ENCODE data around the gene HEXD. TPM values are rescaled to one million over a fixed set of nuclear protein-coding genes. Genes with fewer than 3 reads are reported as not detected.

Gene HEXD
- total RNA-seq, 2 donors from 2014 or later: 31.5 to 37.6 TPM

DNA sequence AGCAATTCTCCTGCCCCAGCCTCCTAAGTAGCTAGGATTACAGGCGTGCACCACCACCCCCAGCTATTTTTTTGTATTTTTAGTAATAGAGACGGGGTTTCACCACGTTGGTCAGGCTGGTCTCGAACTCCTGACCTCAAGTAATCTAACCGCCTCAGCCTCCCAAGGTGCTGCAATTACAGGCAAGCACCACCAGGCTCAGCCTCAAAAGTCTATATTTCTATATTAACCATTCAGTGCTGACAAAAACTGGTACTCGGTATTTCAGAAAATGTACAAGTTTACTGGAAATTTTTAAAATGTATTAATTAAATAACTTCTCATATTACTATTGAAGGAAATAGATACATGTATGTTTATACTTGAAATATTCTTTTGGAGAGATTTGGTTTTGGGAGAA lies 1.4 kb upstream of the HEXD start:
- no peak overlapping the region for H3K4me3 Mint-ChIP-seq
- Histone ChIP-seq H3K27me3 (ENCODE audit: control insufficient read depth, insufficient read depth, low read length, poor library complexity, severe bottlenecking) (no peaks in the 10 kb centered on the region), H3K4me3 (ENCODE audit: low read length) (no peak overlapping the region), H3K4me1 (ENCODE audit: control insufficient read depth, insufficient read depth, low read length) (no peaks in the 10 kb centered on the region), H3K9me3 (ENCODE audit: control insufficient read depth, low read length) (no peaks in the 10 kb centered on the region), H3K36me3 (ENCODE audit: control insufficient read depth, insufficient read depth, low read length) (peaks cover 10% of the 10 kb centered on the region), H3K9ac (ENCODE audit: extremely low read depth, low read length, poor library complexity, severe bottlenecking) (no peak overlapping the region), H3K27ac (ENCODE audit: low read depth, low read length) (no peak overlapping the region)
- H3K27me3 Mint-ChIP-seq (ENCODE audit: insufficient read depth): no peaks in the 10 kb centered on the region
- DNase-seq: no peak
- no peaks in the 10 kb centered on the region for H3K9me3 Mint-ChIP-seq
- H3K27ac Mint-ChIP-seq: no peak overlapping the region
- 90 to 98% methylated on average over 5 of the region's 6 CpGs for WGBS, 2 experiments (ENCODE audit: insufficient coverage in 1 of 2, insufficient read length in 1 of 2)
- TF ChIP-seq, protein P1, sequence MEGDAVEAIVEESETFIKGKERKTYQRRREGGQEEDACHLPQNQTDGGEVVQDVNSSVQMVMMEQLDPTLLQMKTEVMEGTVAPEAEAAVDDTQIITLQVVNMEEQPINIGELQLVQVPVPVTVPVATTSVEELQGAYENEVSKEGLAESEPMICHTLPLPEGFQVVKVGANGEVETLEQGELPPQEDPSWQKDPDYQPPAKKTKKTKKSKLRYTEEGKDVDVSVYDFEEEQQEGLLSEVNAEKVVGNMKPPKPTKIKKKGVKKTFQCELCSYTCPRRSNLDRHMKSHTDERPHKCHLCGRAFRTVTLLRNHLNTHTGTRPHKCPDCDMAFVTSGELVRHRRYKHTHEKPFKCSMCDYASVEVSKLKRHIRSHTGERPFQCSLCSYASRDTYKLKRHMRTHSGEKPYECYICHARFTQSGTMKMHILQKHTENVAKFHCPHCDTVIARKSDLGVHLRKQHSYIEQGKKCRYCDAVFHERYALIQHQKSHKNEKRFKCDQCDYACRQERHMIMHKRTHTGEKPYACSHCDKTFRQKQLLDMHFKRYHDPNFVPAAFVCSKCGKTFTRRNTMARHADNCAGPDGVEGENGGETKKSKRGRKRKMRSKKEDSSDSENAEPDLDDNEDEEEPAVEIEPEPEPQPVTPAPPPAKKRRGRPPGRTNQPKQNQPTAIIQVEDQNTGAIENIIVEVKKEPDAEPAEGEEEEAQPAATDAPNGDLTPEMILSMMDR (conservative IDR thresholded peaks at IDR 0.05): peak; percentile 55
- H3K36me3 Mint-ChIP-seq (ENCODE audit: low read depth): peaks cover 22% of the 10 kb centered on the region
- H3K4me1 Mint-ChIP-seq: no peaks in the 10 kb centered on the region

DNA sequence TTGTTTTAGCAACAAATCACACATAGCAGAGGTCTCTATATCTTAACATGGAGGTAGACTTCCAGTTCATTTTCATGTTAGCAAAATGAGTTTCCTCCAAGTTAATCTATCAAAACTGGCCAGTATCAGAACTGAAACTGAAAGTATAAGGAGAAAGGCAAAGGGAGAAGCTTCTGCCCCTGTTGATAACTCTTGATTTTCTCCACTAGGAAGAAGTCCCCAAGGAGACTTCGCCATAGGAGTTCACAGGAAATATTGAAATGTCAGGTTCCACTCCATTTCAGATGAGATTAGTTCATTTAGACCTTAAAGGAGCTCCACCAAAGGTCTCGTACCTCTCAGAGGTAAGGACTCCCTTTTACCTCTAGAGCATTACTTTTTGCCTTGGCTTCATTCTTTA lies 1.4 kb downstream of the HEXD start:
- Histone ChIP-seq H3K27me3 (ENCODE audit: control insufficient read depth, insufficient read depth, low read length, poor library complexity, severe bottlenecking) (no peaks in the 10 kb centered on the region), H3K4me3 (ENCODE audit: low read length) (peak overlapping the region; percentile 91), H3K27ac (ENCODE audit: low read depth, low read length) (no peak overlapping the region), H3K4me1 (ENCODE audit: control insufficient read depth, insufficient read depth, low read length) (no peaks in the 10 kb centered on the region), H3K36me3 (ENCODE audit: control insufficient read depth, insufficient read depth, low read length) (peaks cover 7% of the 10 kb centered on the region), H3K9me3 (ENCODE audit: control insufficient read depth, low read length) (no peaks in the 10 kb centered on the region), H3K9ac (ENCODE audit: extremely low read depth, low read length, poor library complexity, severe bottlenecking) (no peak overlapping the region)
- TF ChIP-seq, protein P1 (conservative IDR thresholded peaks at IDR 0.05): no peak
- Mint-ChIP-seq H3K27ac (no peak overlapping the region), H3K9me3 (peaks cover 15% of the 10 kb centered on the region), H3K4me1 (no peaks in the 10 kb centered on the region), H3K27me3 (ENCODE audit: insufficient read depth) (no peaks in the 10 kb centered on the region), H3K36me3 (ENCODE audit: low read depth) (peaks cover 30% of the 10 kb centered on the region), H3K4me3 (peak overlapping the region; percentile 69)
- no peak for DNase-seq
- 90 to 95% methylated on average over 2 of the region's 2 CpGs for WGBS, 2 experiments (ENCODE audit: insufficient coverage in 1 of 2, insufficient read length in 1 of 2)

DNA sequence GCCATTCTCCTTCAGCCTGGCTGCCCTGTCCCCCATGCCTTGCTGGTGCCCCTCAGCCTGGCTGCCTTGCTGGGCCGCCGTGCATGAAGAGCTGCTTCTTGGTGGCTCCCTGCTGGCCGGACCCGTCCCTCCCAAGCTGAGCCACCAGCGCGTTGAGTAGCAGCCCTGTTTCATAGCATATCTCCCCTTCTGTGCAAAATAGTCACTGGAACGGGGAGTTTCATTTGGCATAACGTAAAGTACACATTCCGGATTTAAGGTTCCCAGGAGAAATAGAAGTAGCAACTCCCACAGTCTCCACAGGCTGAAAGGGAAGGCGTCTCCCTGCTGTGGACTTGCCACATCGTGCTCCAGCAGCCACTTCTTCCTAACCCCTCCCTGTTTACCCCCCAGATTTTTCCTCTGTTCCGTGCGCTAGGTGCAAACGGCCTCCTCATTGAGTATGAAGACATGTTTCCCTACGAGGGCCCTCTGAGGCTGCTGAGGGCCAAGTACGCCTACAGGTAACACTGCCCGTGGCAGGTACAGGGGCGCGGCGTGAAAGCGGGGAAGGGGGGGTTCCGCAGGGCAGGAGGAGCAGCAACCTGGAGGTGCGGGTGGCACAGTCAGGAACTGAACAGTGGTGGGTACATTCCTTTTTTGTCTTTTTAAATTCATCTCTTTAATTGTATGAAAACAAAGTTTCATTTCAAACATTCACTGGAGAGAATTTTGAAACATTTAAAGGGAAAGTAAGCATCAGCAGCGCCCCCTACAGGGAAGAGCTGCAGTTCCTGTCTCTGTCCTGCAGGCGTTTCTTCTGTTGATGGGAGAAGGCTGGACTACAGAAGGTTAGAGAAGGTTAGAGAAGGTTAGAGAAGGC lies 6.1 kb downstream of the HEXD start:
- WGBS, 2 experiments (ENCODE audit: insufficient coverage in 1 of 2, insufficient read length in 1 of 2): 86% methylated on average over 16 to 24 of the region's 25 CpGs
- no peaks in the 10 kb centered on the region for H3K9me3 ChIP-seq (ENCODE audit: control insufficient read depth, low read length)
- DNase-seq: peak; percentile 90
- H3K36me3 ChIP-seq (ENCODE audit: control insufficient read depth, insufficient read depth, low read length): peaks cover 7% of the 10 kb centered on the region
- no peaks in the 10 kb centered on the region for H3K4me1 Mint-ChIP-seq
- H3K27ac Mint-ChIP-seq: no peak overlapping the region
- no peaks in the 10 kb centered on the region for H3K27me3 ChIP-seq (ENCODE audit: control insufficient read depth, insufficient read depth, low read length, poor library complexity, severe bottlenecking)
- H3K27ac ChIP-seq (ENCODE audit: low read depth, low read length): no peak overlapping the region
- no peak overlapping the region for H3K4me3 ChIP-seq (ENCODE audit: low read length)
- no peaks in the 10 kb centered on the region for H3K4me1 ChIP-seq (ENCODE audit: control insufficient read depth, insufficient read depth, low read length)
- TF ChIP-seq, protein P1 (conservative IDR thresholded peaks at IDR 0.05): peak; percentile 91
- H3K4me3 Mint-ChIP-seq: no peak overlapping the region
- H3K27me3 Mint-ChIP-seq (ENCODE audit: insufficient read depth): no peaks in the 10 kb centered on the region
- H3K9ac ChIP-seq (ENCODE audit: extremely low read depth, low read length, poor library complexity, severe bottlenecking): no peak overlapping the region
- peaks cover 29% of the 10 kb centered on the region for H3K36me3 Mint-ChIP-seq (ENCODE audit: low read depth)
- H3K9me3 Mint-ChIP-seq: peaks cover 15% of the 10 kb centered on the region
